Germinal center (tissue), 1 donor: ENCODE results near the gene SLC25A33.

Experiments used
- DNase-seq: peaks from one replicate; pipeline ENCODE4 v3.0.0; 2012; ENCODE audit warnings: mixed read lengths, low spot score

SLC25A33 gene

DNA sequence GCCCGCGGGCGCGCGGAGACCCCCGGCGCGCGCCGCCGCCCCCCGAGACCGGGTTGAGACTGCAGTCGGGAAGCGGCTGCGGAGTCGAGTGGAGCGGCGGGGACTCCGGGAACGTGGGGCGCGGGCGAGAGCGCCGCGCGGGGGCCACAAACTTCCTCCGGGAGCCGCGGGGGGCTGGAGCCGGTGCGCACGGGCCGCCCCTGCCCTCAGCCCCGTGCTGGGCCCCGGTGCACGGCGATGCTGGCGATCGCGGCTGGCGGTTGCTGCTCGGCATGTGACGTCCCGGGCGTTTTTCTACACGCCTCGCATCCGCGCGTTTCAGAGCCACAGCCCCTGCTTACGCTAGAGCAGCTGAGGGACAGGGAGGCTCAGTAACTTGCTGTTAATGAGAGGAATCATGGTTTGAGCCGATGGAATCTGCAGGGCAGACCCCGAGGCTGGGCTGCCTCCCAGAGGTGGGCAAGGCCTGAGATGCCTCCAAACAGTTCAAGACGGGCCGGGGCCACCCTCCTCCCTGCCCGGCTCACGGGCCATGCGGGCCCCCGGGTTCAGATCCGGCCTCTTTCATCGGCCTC lies 50.0 kb downstream of the SLC25A33 start:
- peak; percentile 40 for DNase-seq

DNA sequence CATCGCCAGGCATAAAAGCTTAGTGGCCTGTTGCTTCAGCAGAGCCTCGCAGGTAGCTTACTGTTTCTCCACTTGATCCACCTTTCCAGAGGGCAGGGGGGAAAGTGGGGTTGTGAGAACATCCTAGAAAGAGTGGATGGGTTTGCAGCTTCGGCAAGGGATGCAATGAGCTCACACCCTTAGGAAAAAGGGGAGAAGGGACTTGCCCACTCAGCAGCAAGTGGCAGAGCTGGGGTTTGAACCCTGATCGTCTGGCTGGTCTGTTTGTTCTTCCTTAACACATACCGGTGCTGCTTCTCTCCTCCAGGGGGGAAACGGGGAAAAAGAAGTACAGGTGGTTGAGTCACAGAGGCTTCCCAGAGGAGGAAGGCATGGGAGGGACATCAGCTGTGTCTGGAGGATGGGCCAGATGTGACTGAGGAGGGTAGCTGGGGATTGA lies 50.5 kb downstream of the SLC25A33 start:
- DNase-seq, result no peak

DNA sequence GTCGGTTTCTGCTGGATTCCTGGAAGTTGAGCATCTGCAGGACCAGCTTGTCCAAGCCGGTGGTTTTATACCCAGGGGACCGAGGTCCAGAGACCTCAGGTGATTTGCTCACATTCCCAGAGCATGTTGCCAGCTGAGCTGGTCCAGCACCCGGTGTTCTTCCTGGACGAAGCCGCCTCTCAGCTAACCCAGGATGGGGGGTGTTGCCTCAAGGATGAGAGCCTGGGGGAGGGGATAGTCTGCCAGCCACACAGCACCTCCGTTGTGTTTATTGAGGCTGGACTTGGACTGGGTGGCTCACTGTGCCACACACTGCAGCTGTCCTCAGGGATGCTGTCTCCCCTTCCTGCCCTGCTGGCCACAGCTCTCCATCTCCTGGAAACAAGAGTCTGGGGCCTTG lies 50.9 kb downstream of the SLC25A33 start:
- DNase-seq, result no peak

DNA sequence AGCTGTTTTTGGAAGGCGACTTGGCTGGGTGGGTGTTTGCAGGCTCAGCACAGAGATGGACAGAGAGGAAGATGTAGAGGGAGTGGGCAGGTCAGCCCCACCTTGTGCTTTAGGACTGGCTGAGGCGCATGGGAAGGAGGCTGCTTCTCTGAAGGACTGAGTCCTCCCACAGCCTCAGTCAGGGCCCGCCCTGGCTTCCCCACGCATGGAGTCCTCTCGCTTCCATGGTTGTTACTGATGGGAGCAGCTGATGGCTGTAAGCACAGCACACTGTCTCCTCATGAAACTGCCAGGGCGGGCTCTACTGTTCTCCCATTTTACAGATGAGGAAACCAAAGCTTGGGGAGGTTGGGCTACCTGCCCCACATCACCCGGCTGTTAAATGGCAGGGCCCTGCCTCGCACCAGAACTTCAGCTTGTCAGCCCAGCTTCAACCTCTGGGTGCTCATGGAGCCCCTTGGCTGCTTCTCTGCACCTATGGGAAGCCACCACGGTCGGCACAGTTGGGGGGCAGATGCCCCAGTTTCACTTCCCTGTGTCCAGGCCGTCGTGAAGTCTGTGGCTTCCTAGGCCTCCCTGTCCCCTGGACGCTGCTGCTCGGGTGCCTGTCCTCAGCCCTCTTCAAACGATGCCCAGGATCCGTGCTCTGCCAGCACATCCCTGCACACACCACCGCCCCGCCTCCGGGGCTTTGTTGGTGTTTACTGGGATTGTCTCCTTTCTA lies 51.8 kb downstream of the SLC25A33 start:
- DNase-seq, result peak; percentile 52

DNA sequence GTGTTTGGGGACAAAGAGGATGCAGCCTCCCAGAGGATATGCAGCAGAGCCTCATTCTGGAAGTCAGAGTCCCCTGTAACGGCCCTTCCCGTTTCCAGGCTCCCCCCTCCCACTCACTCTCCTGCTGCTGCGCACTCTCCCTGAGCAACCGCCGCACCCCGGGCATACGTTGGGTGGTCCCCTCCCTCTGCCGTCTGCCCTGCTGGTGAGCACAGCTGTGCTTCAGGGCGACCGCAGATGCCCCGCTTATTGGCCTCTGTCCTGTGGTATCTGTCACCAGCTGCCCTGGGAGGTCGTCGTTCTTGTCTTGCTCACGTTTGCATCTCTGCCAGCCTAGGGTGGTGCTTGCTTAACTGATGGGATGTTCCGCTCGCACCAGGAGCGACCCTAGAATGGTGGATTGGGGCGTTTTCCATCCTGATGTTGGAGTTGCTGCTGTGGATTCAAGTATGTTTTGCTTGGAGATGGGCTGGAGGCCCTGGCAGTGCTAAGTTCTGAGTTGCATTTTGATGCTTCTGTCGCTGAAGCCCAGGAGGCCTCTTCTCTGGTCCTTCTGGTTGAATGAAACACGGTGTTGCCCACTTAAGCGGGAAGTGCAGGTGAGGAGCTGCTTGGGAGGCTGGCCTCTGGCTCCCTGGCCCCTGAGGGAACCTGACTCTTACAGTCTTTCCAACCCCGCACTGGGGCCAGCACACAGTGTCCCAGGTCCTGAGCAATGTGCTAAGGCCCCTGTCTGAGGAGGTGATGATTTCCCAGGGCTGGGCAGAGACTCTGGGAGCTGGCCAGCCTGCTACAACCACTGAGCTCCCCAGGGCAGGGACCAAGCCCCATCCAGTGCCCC lies 52.6 kb downstream of the SLC25A33 start:
- DNase-seq, result no peak

DNA sequence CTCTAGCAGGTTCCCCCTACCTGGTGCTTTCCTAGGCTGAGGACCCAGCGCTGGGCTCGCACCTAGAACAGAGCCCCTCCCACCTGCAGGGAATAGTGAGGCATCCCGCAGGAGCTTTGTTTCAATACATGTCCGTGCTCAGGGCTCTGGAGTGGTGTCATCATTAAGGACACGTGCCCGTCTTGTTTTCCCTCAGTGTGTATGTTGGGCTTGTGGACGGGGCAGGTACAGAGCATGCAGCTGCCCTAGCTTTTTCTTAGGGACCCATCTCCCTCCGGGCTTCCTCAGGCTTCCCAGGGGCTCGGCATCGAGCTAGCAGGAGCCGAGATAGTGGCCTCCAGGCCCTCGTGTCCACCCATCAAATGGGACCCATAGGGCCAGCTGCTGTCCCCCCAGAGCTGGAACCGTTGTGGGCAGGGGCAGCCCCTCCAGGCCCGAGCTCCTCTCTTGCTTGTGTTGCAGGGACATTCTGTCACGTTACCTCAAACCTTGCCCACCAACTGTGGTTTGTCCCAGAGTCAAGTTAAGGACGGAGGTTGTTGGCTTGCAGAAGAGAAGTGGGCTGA lies 53.3 kb downstream of the SLC25A33 start:
- no peak for DNase-seq

DNA sequence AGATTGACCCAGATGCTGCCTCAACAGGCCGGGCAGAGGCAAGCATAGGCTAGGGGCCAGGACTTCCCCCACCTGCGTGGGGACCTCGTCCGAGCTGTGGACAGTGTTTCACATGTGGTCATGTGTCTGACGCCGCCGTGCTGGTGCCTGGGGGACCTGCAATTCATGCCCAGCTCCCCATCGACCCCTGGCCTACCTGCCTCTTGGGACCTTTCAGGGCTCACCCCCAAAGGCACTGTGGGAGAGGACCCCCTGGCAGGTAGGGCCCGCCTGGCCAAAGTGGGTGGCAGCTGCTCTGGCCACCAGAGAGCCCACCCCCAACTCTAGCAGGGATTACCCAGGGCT lies 53.9 kb downstream of the SLC25A33 start:
- no peak for DNase-seq

DNA sequence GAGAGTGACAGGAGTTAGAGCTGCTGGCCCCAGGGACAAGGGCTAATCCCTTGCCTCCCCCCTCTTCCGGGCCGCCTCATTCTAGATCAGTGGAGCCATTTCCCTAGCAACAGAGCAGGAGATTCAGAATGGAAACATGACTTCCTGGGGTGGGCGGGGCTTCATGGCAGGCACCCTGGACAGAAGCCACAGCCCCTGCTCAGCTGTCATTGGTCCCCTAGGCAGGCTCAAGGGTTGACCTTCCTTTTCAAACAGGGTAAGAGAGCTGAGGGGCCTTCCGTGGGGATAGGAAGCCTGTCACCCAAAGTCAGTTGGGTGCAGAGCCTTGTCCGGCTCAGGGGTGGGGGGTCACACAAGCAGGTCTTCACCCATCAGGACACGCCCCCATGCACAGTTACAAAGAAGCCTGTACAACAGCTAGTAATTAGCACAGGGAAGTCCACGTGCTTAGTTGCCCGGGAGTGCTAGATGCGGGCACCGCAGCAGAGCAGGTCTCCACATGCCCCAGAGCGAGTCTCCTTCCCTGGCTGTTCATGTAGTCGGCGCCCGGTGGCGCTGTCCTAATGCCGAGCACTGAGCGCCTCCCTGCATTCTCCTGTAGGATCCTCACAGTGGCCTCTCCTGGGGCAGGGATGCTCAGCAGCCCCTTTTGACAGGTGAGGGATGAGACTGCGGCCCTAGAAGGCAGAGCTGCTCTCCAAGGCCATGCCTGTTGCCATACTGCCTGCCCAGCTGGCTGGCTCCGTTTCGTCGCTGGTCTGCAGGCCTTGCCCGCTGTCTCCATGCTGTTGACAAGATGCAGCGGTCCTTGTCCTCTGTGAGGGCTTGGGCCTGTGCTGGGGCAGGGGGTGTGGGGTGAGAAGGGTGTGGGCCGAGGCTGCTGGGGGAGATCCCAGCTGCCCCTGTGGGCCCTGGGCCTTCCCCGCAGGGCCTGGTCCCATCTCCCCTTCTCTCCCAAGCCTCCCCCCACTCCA lies 54.5 kb downstream of the SLC25A33 start:
- DNase-seq, result peak; percentile 73

DNA sequence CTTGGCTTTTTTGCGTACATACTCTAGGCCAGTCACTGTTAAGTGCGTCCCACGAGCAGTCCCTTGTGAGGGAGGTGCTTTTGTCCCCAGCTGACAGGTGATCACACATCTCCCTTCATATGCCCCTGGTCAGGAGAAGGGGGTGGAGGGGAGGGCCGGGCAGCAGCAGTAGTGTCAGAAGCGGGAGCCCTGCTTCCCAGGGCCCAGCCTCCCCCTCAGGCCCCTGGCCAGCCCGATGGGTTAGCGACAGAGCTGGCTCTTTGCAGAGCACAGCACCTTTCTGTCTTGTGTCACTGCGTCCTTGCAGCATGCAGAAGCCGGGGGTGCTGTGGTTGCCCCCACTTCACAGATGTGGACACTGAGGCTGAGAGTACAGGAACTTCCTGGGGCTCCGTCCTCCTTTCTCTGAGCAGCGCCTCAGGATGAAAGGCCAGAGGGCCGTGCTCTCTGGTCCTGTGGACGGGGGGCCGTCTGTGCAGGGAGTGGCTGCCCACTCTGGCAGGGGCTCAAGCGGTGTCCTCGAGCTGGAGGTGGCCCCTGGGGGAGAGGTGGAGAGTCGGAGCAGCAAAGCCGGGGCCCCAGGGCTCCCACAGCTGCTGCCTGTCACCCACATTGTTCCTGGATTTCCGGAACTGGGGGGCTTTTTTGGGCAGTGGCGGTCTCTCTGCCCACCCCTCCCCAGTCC lies 55.3 kb downstream of the SLC25A33 start:
- DNase-seq, result no peak

DNA sequence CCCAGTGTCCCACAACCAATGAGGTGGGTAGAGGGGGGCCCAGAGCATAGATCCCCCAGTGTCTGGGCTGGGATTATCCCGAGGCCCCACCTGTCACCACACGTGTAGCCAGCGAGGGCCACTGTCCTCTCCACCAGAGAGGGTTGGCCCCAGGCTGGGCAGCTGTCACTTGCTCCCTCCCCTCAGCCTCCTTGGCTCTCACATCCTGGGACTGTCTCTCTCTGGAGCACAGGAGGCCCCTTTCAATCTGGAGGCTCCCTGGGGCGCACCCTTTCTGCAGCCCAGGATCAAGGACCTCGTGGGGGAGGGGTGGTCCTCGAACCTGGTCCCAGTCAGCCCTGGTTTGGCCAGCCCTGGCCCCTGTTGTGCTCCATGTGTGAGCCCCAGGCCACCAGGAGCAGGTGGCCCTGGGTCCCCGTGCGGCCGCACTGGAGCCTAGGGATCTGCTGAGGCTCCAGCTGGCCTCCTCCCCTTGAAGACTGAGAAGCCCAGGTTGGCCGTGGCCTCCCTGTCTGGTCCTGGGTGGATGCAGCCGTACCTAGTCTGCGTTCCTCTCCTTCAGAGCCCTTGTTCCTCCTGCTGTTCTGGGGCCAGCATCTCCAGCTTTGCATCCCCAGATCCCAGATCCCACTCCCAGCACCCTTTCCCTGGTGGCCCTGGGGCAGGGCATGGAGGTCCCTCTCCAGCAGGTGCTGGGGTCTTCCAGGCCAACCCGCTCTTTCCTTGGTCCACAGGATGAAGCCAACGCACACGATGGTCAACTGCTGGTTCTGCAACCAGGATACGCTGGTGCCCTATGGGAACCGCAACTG lies 56.1 kb downstream of the SLC25A33 start:
- no peak for DNase-seq

DNA sequence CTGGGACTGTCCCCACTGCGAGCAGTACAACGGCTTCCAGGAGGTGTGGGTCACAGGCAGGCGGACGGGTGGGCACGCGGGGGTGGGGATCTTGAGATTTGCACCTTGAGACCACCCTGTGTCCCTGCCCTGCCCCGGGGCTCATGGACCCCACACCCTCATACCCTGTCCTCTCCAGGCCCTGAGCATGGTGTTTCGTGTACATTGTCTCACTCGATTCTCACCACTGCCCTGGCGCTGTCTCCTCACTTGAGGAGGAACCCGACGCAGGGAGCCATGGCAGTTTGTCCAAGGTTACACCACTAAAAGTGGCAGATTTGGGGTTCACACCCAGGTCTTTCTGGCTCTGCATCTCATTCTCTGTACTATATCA lies 56.7 kb downstream of the SLC25A33 start:
- DNase-seq, result no peak

DNA sequence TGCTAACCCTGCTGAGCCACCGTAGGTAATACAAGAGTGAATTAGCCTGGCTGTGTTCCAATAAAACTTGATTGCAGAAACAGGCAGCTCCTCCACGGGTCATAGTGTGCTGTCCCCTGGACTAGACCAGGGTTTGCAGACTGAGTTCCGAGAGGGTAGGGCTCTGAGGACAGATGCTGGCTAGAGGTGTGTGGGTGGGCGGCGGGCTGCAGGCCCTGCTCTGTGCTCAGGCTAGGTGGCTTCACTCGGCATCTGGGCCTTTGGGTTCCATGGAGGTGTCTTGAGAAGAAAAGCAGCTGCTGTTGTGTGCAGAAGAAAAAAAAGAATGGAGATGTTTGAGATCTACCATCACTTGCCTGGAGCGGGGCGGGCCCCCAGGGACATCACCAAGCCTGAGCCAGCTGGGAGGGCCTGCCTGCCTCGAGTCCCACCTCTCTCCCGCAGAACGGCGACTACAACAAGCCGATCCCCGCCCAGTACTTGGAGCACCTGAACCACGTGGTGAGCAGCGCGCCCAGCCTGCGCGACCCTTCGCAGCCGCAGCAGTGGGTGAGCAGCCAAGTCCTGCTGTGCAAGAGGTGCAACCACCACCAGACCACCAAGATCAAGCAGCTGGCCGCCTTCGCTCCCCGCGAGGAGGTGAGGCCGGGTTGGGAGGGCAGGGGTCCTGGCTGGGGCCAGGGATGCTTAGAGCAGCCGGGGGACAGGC lies 57.3 kb downstream of the SLC25A33 start:
- DNase-seq, result no peak

DNA sequence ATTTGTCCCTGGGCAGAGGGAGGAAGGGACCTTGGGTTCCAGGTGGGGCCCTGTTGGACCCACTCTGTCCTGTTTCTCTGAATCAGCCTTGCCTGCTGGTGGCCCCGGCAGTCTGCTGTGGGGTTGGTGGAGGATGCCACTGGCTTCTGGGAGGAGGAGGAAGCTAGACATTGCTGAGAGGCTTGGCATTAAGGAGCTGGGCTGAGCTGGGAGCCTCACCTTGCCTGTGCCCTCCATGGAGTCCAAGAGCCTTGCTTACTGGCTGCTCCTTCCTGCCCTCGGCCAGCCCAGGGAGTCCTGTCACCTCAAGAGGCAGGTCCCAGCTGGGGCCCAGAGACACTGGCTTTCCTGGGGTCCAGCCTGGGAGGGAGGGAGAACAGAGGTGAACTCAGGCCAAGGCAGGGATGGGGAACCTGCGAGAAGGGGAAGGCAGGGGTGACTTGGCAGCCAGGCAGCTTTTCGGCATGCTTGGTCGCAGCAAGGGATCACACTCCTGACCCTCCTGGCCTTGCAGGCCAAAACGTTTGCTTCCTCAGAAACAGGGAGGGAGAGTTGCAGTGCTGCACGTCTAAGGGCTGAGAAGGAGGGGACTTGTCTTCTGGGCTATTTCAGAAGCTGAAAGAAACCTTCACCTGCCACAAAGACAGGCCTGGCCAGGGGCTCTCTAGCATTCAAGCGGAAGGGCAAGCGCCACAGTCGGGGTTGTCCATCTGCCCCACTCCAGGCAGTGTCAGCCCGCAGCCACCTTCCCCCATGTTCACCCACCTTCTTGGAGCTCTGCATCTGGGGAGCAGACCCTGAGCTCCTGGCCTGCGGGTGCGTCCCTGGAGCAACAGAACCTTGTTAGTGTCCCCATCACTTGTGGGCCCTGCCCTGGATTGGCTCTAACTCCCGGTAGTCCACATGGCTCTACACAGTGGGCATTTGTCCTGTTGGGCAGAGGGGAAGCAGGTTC lies 58.4 kb downstream of the SLC25A33 start:
- DNase-seq, result no peak

DNA sequence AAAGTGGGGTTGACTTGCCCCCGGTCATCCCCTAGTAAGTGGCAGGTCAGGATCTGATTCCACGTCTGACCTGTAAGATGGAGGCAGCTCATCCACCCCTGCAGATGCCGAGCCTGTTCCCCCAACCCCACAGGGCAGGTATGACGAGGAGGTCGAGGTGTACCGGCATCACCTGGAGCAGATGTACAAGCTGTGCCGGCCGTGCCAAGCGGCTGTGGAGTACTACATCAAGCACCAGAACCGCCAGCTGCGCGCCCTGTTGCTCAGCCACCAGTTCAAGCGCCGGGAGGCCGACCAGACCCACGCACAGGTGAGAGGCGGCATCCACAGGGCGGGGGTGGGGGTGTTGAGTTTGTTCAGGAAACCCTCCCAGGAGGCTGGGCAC lies 59.0 kb downstream of the SLC25A33 start:
- no peak for DNase-seq

DNA sequence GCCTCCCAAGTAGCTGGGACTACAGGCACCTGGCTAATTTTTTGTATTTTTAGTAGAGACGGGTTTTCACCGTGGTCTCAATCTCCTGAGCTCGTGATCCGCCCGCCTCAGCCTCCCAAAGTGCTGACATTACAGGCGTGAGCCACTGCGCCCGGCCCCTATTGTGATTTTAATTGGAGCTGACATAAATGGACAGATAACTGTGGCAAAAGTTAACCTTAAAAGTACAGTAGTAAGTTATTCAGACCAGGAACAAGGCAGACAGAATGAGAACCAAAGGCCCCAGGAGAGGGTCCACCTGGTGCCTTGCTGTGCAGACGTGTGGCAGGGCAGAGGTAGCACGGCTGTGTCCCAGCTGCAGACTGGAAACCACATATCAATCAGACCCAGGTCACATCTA lies 60.5 kb downstream of the SLC25A33 start:
- no peak for DNase-seq

DNA sequence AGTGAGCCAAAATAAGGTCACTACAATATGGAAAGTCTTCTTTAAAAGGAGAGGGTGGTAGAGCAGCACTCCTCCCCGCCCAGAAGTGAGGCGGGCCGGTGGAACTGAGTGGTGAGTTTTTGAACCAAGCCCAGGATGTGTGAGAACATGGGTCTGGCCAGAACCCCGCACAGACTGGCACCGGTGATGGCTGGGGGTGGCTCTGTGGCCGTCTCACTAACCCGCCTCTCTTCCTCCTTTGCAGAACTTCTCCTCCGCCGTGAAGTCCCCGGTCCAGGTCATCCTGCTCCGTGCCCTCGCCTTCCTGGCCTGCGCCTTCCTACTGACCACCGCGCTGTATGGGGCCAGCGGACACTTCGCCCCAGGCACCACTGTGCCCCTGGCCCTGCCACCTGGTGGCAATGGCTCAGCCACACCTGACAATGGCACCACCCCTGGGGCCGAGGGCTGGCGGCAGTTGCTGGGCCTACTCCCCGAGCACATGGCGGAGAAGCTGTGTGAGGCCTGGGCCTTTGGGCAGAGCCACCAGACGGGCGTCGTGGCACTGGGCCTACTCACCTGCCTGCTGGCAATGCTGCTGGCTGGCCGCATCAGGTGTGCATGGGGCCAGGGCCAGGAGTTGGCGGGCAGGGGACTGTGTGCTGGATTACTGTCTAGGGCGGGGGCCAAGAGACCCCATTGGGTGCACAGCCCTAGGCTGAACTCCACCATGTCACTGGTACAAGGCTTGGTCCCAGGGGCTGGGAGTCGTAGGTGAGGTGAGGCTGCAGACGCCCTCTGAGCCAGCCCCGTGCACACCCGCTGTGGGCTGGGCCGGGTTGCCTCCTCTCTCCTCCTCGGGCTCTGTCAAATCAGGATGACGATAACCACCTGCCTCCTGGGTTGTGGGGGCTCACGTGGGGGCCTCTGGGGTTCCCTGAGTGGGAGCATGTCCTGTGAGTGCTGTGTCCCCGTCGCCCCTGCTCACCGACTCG lies 61.9 kb downstream of the SLC25A33 start:
- DNase-seq, result no peak
